Panc1 (cell line): ENCODE measurements around the gene ADAMTS19. TPM values are rescaled to one million over a fixed set of nuclear protein-coding genes. Genes with fewer than 3 reads are reported as not detected.

Source experiments
- ATAC-seq: fragments of 200-7000 bp; cut with Tn5 transposase; 2 replicates; pipeline ENCODE4 v1.9.1; 2020; ENCODE audit warnings: mild to moderate bottlenecking, moderate library complexity
- BruUV-seq: library from RNA; stranded (reverse); fragments of 400-500 nt; replicated peaks from 2 replicates; lab custom pipeline; 2021; lab: Mats Ljungman, UMichigan
- CTCF ChIA-PET: fragments of 300-600 bp; sonication (Branson Sonifier 250); formaldehyde crosslinking; loops from one replicate; lab custom pipeline; 2022; ENCODE audit warnings: antibody characterized with exemption; lab: Charles Lee
- POLR2A ChIA-PET: fragments of 300-600 bp; sonication (Branson Sonifier 250); formaldehyde crosslinking; loops from one replicate; lab custom pipeline; 2022; ENCODE audit warnings: antibody characterized with exemption; lab: Charles Lee
- DNase-seq: peaks from one replicate; pipeline ENCODE4 v3.0.0-alpha.2; 2010; ENCODE audit warnings: low read depth, low spot score
- H3K27ac ChIP-seq: 2 replicates; pipeline ENCODE4 v1.5.1; 2011; ENCODE audit warnings: mild to moderate bottlenecking, low read length, inconsistent platforms
- H3K27me3 ChIP-seq: fragments of 200-500 bp; sonication (Bioruptor generic); 2 replicates; pipeline ENCODE4 v1.6.0; 2014; ENCODE audit warnings: low read length, inconsistent platforms; ENCODE audit not compliant: control insufficient read depth, insufficient read depth
- H3K36me3 ChIP-seq: fragments of 200-500 bp; sonication (Bioruptor generic); 2 replicates; pipeline ENCODE4 v1.5.1; 2014; ENCODE audit warnings: inconsistent platforms, mild to moderate bottlenecking, low read length, moderate library complexity; ENCODE audit not compliant: control insufficient read depth, insufficient read depth
- H3K4me1 ChIP-seq: 2 replicates; pipeline ENCODE4 v1.5.1; 2011; ENCODE audit warnings: inconsistent platforms, mild to moderate bottlenecking, low read length, moderate library complexity; ENCODE audit not compliant: control insufficient read depth, insufficient read depth
- H3K4me3 ChIP-seq, 2 experiments: 2 replicates each; pipeline ENCODE4 v1.5.1; 2011 to 2012; ENCODE audit warnings: low read depth in 2 of 2, low read length in 2 of 2, mild to moderate bottlenecking in 2 of 2, inconsistent platforms in 1 of 2, moderate library complexity in 1 of 2
- H3K9me3 ChIP-seq: fragments of 200-500 bp; sonication (Bioruptor generic); 2 replicates; pipeline ENCODE4 v1.5.1; 2014; ENCODE audit warnings: low read depth, mild to moderate bottlenecking, inconsistent platforms, low read length, moderate library complexity; ENCODE audit not compliant: control insufficient read depth, insufficient read depth
- POLR2AphosphoS5 ChIP-seq: IDR thresholded peaks from 2 replicates; pipeline ENCODE4 v1.6.1; 2012; ENCODE audit warnings: mild to moderate bottlenecking, low read depth, low read length, moderate library complexity
- SIN3A ChIP-seq: IDR thresholded peaks from 2 replicates; pipeline ENCODE4 v1.6.1; 2012; ENCODE audit warnings: low read depth, mild to moderate bottlenecking, low read length, moderate library complexity, borderline replicate concordance; ENCODE audit not compliant: insufficient read depth
- TCF7L2 ChIP-seq: IDR thresholded peaks from 2 replicates; pipeline ENCODE4 v1.6.1; 2011; ENCODE audit warnings: mild to moderate bottlenecking, low read depth, low read length, inconsistent platforms
- in situ Hi-C: cut with HindIII; loops from 2 replicates; pipeline ENCODE4 v1.10.0; 2016; ENCODE audit warnings: low sequenced_read_pairs, low pct_unique_long_range_greater_than_20kb
- intact Hi-C: fragments of 100-400 bp; cut with micrococcal nuclease; formaldehyde crosslinking; loops from one replicate; pipeline ENCODE4 v1.10.0; 2022; ENCODE audit not compliant: unreplicated experiment
- total RNA-seq: library from RNA; stranded (reverse); gene quantifications from one replicate; pipeline ENCODE4 v1.2.1, GENCODE V29; 2021; ENCODE audit not compliant: unreplicated experiment
- TF ChIP-seq, protein P1 (sequence below), 2 experiments: IDR thresholded peaks; 2 replicates each; pipeline ENCODE4 v1.6.1; 2011 to 2012; ENCODE audit warnings: low read depth in 2 of 2, control low read depth in 1 of 2, low read length in 1 of 2, mild to moderate bottlenecking in 1 of 2, moderate library complexity in 1 of 2; ENCODE audit not compliant: insufficient read depth in 1 of 2
- TF ChIP-seq, protein P2 (sequence below): fragments of 450-650 bp; IDR thresholded peaks from 2 replicates; pipeline ENCODE4 v1.5.1; 2017; ENCODE audit warnings: mild to moderate bottlenecking

The ADAMTS19 gene
- total RNA-seq, 1 experiment from 2014 or later: not detected

DNA sequence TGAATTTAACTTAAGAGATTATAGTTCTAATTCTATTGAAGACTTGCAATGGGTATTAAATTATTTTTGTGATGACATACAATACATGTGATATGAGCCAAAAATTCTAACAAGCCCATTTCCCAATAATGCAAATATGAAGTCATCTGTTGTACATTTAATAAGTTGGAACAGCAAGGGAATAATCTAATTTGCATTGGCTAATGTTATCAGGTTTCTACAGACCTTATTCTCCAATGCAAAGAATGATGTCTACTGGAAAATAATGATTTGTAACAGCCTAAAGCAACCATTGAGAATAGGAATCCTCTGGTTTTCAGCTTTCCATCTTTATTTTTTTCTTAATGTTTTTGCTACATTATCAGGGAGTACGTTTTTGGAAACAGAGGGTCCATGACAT, 198.7 kb downstream of the ADAMTS19 start:
- Histone ChIP-seq H3K27ac (no peak overlapping the region), H3K9me3 (no peaks in the 10 kb centered on the region), H3K4me1 (no peaks in the 10 kb centered on the region), H3K36me3 (no peaks in the 10 kb centered on the region), H3K27me3 (no peaks in the 10 kb centered on the region), H3K4me3 (no peak overlapping the region)
- DNase-seq: no peak
- TF ChIP-seq SIN3A: no peak
- TF ChIP-seq, protein P1, sequence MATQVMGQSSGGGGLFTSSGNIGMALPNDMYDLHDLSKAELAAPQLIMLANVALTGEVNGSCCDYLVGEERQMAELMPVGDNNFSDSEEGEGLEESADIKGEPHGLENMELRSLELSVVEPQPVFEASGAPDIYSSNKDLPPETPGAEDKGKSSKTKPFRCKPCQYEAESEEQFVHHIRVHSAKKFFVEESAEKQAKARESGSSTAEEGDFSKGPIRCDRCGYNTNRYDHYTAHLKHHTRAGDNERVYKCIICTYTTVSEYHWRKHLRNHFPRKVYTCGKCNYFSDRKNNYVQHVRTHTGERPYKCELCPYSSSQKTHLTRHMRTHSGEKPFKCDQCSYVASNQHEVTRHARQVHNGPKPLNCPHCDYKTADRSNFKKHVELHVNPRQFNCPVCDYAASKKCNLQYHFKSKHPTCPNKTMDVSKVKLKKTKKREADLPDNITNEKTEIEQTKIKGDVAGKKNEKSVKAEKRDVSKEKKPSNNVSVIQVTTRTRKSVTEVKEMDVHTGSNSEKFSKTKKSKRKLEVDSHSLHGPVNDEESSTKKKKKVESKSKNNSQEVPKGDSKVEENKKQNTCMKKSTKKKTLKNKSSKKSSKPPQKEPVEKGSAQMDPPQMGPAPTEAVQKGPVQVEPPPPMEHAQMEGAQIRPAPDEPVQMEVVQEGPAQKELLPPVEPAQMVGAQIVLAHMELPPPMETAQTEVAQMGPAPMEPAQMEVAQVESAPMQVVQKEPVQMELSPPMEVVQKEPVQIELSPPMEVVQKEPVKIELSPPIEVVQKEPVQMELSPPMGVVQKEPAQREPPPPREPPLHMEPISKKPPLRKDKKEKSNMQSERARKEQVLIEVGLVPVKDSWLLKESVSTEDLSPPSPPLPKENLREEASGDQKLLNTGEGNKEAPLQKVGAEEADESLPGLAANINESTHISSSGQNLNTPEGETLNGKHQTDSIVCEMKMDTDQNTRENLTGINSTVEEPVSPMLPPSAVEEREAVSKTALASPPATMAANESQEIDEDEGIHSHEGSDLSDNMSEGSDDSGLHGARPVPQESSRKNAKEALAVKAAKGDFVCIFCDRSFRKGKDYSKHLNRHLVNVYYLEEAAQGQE (IDR thresholded peaks at IDR 0.05; ENCODE audit: insufficient read depth in 1 of 2, low read depth in 2 of 2, low read length in 1 of 2): no peak
- no peak for TF ChIP-seq POLR2AphosphoS5
- TF ChIP-seq, protein P2, sequence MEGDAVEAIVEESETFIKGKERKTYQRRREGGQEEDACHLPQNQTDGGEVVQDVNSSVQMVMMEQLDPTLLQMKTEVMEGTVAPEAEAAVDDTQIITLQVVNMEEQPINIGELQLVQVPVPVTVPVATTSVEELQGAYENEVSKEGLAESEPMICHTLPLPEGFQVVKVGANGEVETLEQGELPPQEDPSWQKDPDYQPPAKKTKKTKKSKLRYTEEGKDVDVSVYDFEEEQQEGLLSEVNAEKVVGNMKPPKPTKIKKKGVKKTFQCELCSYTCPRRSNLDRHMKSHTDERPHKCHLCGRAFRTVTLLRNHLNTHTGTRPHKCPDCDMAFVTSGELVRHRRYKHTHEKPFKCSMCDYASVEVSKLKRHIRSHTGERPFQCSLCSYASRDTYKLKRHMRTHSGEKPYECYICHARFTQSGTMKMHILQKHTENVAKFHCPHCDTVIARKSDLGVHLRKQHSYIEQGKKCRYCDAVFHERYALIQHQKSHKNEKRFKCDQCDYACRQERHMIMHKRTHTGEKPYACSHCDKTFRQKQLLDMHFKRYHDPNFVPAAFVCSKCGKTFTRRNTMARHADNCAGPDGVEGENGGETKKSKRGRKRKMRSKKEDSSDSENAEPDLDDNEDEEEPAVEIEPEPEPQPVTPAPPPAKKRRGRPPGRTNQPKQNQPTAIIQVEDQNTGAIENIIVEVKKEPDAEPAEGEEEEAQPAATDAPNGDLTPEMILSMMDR: no peak
- TF ChIP-seq TCF7L2: no peak
- in situ Hi-C loops: no loop called here
- BruUV-seq: no TSS peak
- CTCF ChIA-PET: no interaction called here
- intact Hi-C loops: no loop called here
- ATAC-seq: no peak
- POLR2A ChIA-PET: no interaction called here

DNA sequence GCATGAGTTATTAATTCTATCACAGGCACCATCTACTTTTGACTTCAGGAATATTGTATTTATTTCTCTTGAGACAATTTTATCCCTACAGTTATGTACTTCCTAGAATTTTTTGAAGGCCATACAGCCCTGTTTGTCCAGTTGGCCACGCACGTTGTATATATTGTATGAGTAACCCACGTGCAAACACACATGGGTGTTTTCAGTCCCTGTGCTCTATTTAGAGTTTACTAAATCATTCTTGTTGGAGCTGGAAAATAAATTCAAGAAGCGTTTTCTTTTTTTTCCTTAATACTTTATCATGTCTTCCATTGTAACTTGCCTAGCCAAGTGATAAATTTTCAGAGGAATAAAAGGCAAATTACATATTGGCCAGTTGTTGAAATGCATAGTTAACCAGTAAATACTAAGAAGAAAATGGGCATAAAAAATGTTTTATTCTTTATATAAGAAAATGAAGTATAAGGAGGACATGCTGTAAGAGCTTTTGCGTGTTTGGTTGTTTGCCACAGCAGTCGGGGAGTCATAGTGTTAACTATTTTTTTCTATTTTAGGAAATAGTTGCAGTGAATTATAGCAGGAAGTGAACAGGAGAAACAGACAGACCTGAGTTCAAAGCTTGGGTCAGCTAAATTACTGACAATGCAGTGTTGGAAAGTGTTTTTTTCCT, 201.4 kb downstream of the ADAMTS19 start:
- Histone ChIP-seq H3K4me3 (no peak overlapping the region), H3K36me3 (no peaks in the 10 kb centered on the region), H3K27ac (no peak overlapping the region), H3K9me3 (no peaks in the 10 kb centered on the region), H3K4me1 (no peaks in the 10 kb centered on the region), H3K27me3 (no peaks in the 10 kb centered on the region)
- intact Hi-C loops: no loop called here
- in situ Hi-C loops: no loop called here
- ATAC-seq (no peak), DNase-seq (no peak)
- CTCF ChIA-PET: no interaction called here
- no TSS peak for BruUV-seq
- POLR2A ChIA-PET: no interaction called here
- no peak for TF ChIP-seq TCF7L2
- no peak for TF ChIP-seq SIN3A
- TF ChIP-seq, protein P2: no peak
- TF ChIP-seq POLR2AphosphoS5: no peak
- TF ChIP-seq, protein P1 (IDR thresholded peaks at IDR 0.05; ENCODE audit: insufficient read depth in 1 of 2, low read depth in 2 of 2, low read length in 1 of 2): no peak
